GM12878 (cell line): ENCODE measurements around the gene FIBCD1. TPM values are rescaled to one million over a fixed set of nuclear protein-coding genes. Genes with fewer than 3 reads are reported as not detected.
A peak's percentile ranks its signal among the peaks of the same experiment; 100 is the strongest.

Experiments used
- BMI1 ChIP-seq: fragments of 450-650 bp; IDR thresholded peaks from 2 replicates; pipeline ENCODE4 v1.6.1; 2016; ENCODE audit warnings: mild to moderate bottlenecking, moderate library complexity, borderline replicate concordance
- CHD1 ChIP-seq: IDR thresholded peaks from 2 replicates; pipeline ENCODE4 v1.6.1; 2012; ENCODE audit warnings: low read depth, low read length, improper control_type of control experiment
- EED ChIP-seq: sonication (generic); IDR thresholded peaks from 2 replicates; pipeline ENCODE4 v1.6.1; 2016; ENCODE audit warnings: antibody characterized with exemption, low read depth
- GABPA ChIP-seq: IDR thresholded peaks from 2 replicates; pipeline ENCODE4 v1.6.1; 2014; ENCODE audit warnings: antibody characterized with exemption, low read depth, mild to moderate bottlenecking, inconsistent platforms
- HDAC6 ChIP-seq: fragments of 200-600 bp; sonication (generic); IDR thresholded peaks from one replicate; pipeline ENCODE4 v1.8.0; 2017; ENCODE audit warnings: antibody characterized with exemption; ENCODE audit not compliant: unreplicated experiment
- IKZF2 ChIP-seq, 2 experiments: fragments of 450-650 bp; IDR thresholded peaks; 2 replicates each; pipeline ENCODE4 v1.6.1; 2017; ENCODE audit warnings: mild to moderate bottlenecking in 2 of 2, moderate library complexity in 2 of 2
- KAT2A ChIP-seq: conservative IDR thresholded peaks from 2 replicates; pipeline ENCODE4 v1.6.1; 2011; ENCODE audit warnings: low read depth, low read length; ENCODE audit not compliant: control insufficient read depth
- MTA3 ChIP-seq: IDR thresholded peaks from 2 replicates; pipeline ENCODE4 v1.6.1; 2012; ENCODE audit warnings: low read length, inconsistent platforms, borderline replicate concordance
- NFYA ChIP-seq: IDR thresholded peaks from 2 replicates; pipeline ENCODE4 v1.6.1; 2011; ENCODE audit warnings: low read depth, mild to moderate bottlenecking, low read length, improper control_type of control experiment, borderline replicate concordance
- NR2C1 ChIP-seq: fragments of 450-650 bp; IDR thresholded peaks from 2 replicates; pipeline ENCODE4 v1.6.1; 2017; ENCODE audit warnings: antibody characterized with exemption, mild to moderate bottlenecking, moderate library complexity
- PKNOX1 ChIP-seq: fragments of 450-650 bp; IDR thresholded peaks from 2 replicates; pipeline ENCODE4 v1.6.1; 2016; ENCODE audit warnings: mild to moderate bottlenecking
- RAD21 ChIP-seq: IDR thresholded peaks from 2 replicates; pipeline ENCODE4 v1.6.1; 2011; ENCODE audit warnings: mild to moderate bottlenecking, low read depth, low read length, moderate library complexity; ENCODE audit not compliant: insufficient read depth
- RELA ChIP-seq: fragments of 450-650 bp; IDR thresholded peaks from 2 replicates; pipeline ENCODE4 v1.8.0; 2014; ENCODE audit warnings: borderline replicate concordance; ENCODE audit not compliant: partially characterized antibody
- SMAD5 ChIP-seq: IDR thresholded peaks from 2 replicates; pipeline ENCODE4 v1.6.1; 2016; ENCODE audit warnings: antibody characterized with exemption, low read depth
- SRF ChIP-seq, 2 experiments: IDR thresholded peaks; 2 replicates each; pipeline ENCODE4 v1.6.1; 2011; ENCODE audit warnings: low read depth in 2 of 2, low read length in 2 of 2, mild to moderate bottlenecking in 1 of 2, moderate library complexity in 1 of 2
- ZBTB40 ChIP-seq: fragments of 450-650 bp; IDR thresholded peaks from 2 replicates; pipeline ENCODE4 v1.6.1; 2016; ENCODE audit warnings: mild to moderate bottlenecking, moderate library complexity, borderline replicate concordance
- ZNF384 ChIP-seq: IDR thresholded peaks from 2 replicates; pipeline ENCODE4 v1.6.1; 2012; ENCODE audit warnings: low read depth, mild to moderate bottlenecking, low read length, improper control_type of control experiment, borderline replicate concordance
- ZNF622 ChIP-seq: fragments of 450-650 bp; IDR thresholded peaks from 2 replicates; pipeline ENCODE4 v1.6.1; 2017; ENCODE audit warnings: mild to moderate bottlenecking, inconsistent platforms
- polyA plus RNA-seq, 11 experiments: library from polyadenylated mRNA; depleted of rRNA in 4 of 11; unstranded in 6 of 11; stranded (reverse) in 5 of 11; fragments of >200 nt; fragmentation: Nextera tagmentation in 4 of 11; fragmentation: Illumina TruSeq in 1 of 11; extraction: Ambion mirVana in 4 of 11; extraction: Trizol in 1 of 11; gene quantifications; 1 replicate in 1 of 11; 2 replicates in 10 of 11; pipeline versions ENCODE4 v1.2.1 to v1.2.3, GENCODE V29; 2011 to 2016; ENCODE audit warnings: inconsistent platforms in 2 of 11, missing spikeins in 2 of 11, low read depth in 1 of 11
- total RNA-seq, 4 experiments: library from RNA; depleted of rRNA in 3 of 4; stranded (reverse); fragments of >200 nt in 3 of 4; fragmentation: Illumina TruSeq in 1 of 4; extraction: Trizol in 1 of 4; gene quantifications; 2 replicates each; pipeline versions ENCODE4 v1.2.1 to v1.2.3, GENCODE V29; 2013 to 2021
- TF ChIP-seq, protein P1 (sequence below): IDR thresholded peaks from 2 replicates; pipeline ENCODE4 v1.6.1; 2011; ENCODE audit warnings: low read depth, mild to moderate bottlenecking, low read length, moderate library complexity, borderline replicate concordance; ENCODE audit errors: extremely low read depth
- TF ChIP-seq, protein P2 (sequence below): fragments of 450-650 bp; IDR thresholded peaks from 2 replicates; pipeline ENCODE4 v1.6.1; 2017; ENCODE audit warnings: mild to moderate bottlenecking, moderate library complexity

The FIBCD1 gene
- total and polyA plus RNA-seq, 10 of the 15 experiments (the other 5 are each of a cell fraction or from before 2014, with no cell fraction given): 0.04 to 0.95 (median 0.25) TPM; not detected in 6

DNA sequence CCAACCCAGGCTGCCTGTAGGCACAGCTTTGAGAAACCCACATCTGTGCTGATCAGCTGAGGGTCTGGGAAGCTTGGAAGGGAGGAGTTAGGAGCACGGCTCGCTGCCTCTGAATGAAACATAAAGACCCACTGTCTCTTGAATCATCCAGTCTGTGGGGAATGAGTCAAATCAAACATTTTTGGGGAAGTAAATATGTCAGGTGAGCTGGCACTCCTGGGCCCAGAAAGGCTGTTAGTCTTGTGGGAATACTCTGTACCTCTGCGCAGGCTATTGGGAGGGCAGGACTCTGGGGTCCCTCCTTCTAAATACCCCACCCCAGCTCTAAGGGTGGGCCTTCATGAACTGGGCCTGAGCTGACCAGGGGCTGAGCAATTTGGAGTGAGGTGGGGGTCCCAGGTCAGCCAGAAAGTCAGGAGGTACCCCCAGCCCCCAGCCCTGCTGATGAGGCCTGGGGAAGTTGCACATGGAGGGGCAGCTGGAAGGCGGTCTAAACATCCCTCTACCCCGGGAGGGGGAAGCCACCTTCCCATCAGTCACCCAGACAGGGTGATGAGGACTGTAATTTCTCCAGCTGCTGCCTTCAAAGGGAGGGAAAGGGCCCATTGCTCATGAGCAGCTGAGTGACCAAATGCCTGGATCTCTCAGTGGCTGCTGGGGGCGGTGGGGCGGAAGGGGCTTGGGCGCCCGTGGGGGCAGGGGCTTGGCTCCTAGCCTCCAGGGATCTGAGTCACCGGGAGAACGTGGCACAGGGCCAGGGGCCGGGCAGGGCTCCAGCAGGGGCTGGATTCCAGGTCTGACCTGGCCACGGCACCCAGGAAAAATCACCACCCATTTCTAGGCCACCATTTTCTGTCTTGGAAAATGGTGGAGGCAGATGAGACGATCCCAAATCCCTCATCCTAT is 10.8 kb downstream of the FIBCD1 start (continued):
- TF ChIP-seq RAD21: no peak
- TF ChIP-seq HDAC6: no peak
- no peak for TF ChIP-seq BMI1
- TF ChIP-seq CHD1: no peak
- TF ChIP-seq KAT2A: no peak
- TF ChIP-seq NFYA: no peak
- peak; percentile 38; the same call in 1 of the 2 replicates for TF ChIP-seq MTA3
- TF ChIP-seq, protein P1, sequence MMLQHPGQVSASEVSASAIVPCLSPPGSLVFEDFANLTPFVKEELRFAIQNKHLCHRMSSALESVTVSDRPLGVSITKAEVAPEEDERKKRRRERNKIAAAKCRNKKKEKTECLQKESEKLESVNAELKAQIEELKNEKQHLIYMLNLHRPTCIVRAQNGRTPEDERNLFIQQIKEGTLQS: no peak
- peak; percentile 12; the same call in 1 of the 2 replicates for TF ChIP-seq PKNOX1
- no peak for TF ChIP-seq SMAD5
- TF ChIP-seq, protein P2, sequence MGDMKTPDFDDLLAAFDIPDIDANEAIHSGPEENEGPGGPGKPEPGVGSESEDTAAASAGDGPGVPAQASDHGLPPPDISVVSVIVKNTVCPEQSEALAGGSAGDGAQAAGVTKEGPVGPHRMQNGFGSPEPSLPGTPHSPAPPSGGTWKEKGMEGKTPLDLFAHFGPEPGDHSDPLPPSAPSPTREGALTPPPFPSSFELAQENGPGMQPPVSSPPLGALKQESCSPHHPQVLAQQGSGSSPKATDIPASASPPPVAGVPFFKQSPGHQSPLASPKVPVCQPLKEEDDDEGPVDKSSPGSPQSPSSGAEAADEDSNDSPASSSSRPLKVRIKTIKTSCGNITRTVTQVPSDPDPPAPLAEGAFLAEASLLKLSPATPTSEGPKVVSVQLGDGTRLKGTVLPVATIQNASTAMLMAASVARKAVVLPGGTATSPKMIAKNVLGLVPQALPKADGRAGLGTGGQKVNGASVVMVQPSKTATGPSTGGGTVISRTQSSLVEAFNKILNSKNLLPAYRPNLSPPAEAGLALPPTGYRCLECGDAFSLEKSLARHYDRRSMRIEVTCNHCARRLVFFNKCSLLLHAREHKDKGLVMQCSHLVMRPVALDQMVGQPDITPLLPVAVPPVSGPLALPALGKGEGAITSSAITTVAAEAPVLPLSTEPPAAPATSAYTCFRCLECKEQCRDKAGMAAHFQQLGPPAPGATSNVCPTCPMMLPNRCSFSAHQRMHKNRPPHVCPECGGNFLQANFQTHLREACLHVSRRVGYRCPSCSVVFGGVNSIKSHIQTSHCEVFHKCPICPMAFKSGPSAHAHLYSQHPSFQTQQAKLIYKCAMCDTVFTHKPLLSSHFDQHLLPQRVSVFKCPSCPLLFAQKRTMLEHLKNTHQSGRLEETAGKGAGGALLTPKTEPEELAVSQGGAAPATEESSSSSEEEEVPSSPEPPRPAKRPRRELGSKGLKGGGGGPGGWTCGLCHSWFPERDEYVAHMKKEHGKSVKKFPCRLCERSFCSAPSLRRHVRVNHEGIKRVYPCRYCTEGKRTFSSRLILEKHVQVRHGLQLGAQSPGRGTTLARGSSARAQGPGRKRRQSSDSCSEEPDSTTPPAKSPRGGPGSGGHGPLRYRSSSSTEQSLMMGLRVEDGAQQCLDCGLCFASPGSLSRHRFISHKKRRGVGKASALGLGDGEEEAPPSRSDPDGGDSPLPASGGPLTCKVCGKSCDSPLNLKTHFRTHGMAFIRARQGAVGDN: no peak
- TF ChIP-seq NR2C1: no peak
- TF ChIP-seq SRF (IDR thresholded peaks at IDR 0.05; ENCODE audit: low read depth in 2 of 2, low read length in 2 of 2): no peak
- TF ChIP-seq ZBTB40: no peak
- TF ChIP-seq RELA: peak; percentile 5
- peak; percentile 96 for TF ChIP-seq IKZF2 (IDR thresholded peaks at IDR 0.05)
- TF ChIP-seq ZNF622: no peak
- peak; percentile 94 for TF ChIP-seq EED
- TF ChIP-seq GABPA: no peak
- TF ChIP-seq ZNF384: no peak
